ENCODE results near the gene RINT1.
"Not testable (repeated sequence)": the region's sequence is repeated elsewhere in the genome, so short reads cannot be mapped to it uniquely, and the experiment has no call there.

Gene RINT1

DNA sequence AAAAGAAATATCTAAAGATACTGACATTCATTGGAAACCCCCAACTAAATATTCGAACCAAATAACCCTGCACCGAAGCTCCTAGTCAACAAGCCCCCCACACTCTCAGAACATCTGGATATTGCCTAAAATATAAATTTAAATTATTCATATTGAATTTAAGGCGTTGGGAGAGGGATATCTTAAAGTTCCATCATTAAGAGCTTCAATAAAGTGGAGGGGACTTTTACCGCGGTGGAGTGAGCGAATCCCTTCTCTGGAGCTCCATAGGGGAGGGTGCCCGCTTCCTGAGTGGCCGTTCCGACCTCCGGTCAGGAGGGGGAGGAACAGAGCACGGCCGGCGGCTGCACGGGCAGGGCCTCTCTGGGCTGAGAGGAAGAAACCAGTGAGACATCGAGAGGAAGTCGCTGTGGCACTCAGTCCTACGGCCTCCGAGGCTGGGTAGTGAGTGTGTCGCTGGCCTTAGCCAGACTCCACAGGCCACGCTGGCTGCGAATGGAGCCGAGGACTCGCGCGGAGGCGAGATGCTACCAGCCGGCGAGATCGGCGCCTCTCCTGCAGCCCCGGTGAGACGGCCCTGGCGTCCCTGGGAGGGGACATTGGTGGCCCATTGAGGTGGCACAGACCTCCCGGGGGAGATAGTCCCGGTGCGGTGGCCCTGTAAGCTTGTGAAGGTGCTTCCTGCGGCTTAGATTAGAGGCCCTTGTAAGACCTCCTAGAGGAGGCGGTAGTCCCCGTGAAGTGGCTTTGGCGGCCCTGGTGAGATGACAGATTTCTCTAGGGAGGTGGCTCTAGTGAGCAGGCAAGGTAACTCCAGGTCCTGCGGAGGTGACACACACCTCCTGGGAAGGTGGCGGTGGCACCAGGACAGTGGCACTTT, at the start of gene RINT1:
Gene RINT1, plus strand, starts transcription at position 410 of the 880 bp plus-strand sequence. Its CDS starts 115 bp downstream, at position 525.
- DNase-seq (ENCODE audit: low spot score): peak; percentile 95

DNA sequence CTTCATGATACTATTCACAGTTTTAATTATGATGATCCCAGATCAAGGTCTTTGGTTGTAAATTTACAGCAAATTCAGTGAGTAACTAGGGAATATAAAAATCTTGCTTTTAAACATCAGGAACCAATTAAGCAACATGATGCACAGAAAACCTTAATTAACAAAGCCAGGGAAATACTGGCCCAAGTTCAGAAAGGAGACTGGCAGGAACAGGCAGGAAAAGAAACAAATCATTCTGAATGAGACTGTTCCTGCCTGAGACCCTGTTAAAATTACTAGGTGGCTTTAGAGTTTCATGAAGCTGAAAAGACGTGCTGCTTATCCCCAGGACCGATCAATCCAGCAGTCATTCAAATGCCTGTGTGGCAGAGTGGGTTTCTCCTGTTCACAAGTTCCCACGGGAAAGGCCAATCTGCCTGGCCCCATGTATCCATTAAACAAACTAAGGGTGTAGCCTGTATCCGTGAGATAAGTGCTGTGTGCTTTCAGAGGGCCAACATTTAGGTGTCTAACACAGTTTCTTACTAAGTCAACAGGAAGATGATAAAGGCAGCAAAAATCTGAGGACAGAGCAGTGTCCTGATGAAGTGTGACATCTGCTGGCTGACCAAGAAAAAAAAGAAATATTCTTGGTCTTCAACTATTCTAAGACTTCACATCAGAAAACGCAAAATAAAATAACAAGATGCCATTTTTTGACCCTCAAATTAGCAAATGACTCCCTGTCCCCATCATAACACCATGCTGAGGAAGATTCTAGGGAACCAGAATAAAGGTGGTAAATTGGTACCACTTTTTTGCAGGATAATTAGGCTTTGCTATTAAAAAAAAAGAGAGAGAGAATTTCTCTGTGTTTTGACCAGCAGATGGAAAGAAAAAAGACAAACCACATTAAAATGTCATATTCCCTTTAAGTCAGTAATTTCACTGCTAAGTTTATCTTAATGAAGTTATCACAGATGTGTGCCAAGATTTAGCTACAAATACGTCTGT, 44.1 kb upstream of the RINT1 start:
- no peak for DNase-seq (ENCODE audit: low spot score)

DNA sequence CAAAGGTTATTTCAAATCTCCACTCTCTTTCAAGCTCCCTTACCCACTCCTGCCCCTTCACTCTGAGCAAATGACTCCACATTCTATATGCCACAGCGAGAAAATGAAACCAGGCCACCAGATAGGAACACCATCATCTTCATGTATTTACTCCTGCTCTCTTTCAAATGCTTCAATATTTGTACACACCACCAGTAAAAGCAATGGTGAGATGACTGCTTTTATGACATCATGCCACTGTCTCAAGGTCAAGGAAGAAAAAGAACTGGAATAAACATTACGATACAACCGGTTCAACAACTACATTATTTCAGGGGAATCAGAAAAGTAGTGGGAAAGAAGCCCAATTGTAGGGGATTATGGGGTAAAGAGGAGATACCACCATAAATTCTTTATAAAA, 42.6 kb upstream of the RINT1 start:
- no peak for DNase-seq (ENCODE audit: low spot score)

DNA sequence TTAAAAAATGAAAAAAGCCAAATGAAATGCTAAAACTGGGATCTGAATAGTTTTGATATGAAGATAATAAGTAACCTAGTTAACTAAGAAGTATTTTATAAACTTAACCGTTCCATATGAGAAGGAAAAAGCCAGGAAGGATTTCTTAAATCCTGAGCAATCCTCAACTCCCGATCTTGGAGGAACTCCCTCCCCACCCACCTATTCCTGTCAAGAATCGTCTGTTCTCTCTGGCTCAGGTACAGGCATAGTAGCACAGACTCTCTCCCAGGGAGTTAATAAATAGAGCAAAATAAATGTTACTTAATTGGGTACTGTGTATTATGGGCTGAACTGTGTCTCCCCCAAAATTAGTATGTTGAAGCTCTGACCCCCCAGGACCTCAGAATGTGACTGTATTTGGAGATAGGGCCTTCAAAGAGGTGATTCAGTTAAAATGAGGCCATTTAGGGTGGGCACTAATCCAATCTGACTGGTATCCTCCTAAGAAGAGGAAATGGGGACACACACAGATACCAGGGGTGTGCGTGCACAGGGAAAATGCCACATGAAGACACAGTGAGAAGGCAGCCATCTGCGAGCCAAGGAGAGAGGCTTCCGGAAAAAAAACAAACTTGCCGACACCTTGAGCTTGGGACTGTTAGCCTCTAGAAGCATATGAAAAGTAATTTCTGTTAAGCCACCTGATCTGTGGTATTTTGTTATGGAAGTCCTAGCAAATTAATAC, 38.6 kb upstream of the RINT1 start:
- DNase-seq (ENCODE audit: low spot score): no peak

DNA sequence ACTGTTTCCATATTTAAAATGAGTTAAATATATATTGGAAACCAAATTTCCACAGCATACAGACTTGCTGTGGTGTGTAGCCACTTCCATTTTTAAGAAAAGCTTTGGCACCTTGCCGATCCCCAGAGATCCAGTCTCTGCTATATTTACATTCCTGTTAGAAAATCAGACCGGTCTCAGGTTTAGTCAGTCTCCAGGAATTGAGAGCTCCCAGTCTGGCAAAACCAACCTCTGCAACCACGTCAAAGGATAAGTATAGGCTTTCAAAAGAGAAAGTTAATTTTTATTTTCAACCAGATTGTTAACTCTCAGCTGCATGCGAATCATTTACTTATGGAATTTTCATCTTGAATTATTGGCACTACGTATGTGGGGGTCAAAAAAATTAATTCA, 38.1 kb upstream of the RINT1 start:
- DNase-seq (ENCODE audit: low spot score): no peak

DNA sequence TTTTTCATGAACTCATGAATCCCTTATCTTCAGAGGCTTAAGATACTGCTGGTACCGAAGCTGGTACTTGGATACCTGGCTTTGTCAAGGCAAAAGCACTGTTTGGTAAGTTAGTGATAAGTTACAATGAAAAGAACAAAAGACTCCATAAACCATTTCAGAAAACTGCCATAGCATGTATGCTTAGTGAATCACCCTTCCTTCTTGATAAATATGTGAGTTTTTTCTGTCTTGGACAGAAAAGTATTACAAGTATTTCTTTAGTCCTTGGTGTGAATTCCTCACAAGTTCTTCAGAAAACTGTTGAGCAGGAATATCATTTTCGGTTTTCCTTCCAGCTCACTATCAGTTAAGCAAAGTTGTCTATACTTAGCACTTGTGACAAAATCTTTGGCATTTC, 35.5 kb upstream of the RINT1 start:
- DNase-seq (ENCODE audit: low spot score): no peak

DNA sequence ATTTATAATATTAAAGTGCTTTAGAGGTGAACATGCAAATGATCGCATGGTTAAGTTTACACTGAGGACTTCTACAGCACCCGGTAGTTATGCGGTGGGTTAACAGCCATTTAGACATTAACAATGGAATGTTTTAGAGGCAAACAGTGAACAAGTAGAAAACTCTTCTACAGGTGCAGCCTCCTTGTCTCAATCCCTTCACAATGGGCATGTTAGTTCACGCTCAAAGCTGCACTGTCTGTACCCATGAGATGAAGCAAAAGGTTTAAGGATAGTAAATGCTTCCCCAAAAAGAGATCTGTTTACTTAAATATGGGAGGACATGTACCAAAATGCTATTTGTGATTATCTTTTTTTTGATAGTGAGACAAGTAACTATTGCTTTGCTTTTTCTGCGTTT, 35.0 kb upstream of the RINT1 start:
- no peak for DNase-seq (ENCODE audit: low spot score)

DNA sequence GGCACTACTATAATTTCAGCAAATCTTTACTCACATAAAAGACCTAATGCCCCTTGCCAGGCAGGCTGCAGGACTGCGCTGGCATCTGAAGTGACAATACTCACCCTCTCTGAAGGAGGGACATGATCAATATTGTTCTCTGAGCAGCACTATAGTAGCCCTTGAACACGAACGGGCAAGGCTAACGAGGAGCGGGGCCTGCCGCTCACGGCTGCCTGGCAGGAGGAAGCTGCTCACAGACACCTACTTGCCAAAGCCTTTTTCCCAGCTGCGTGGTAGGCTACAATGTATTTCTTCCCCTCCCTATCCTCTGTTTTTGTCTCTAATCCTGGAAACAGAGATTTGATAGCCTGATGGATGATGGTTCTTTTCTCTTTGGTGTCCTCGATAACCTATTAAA, 29.8 kb upstream of the RINT1 start:
- DNase-seq (ENCODE audit: low spot score): no peak

DNA sequence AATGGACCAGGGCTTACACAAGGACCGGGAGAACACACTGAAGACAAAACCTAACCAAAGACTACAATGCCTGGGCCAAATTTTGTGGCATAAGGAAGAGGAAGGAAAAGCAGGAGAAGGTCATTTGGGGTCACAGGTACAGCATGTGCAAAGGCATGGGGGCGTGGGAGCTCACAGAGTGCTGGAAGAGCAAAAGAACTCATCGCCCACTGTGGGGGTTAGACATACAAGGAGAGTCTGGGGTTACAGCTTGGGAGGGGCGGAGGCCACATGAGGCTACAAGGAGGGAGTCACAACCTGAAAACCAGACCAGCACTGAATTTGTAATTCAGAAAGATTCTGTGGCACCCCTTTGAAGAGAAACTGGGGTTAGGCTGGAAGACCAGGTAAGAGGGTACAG, 19.6 kb upstream of the RINT1 start:
- no peak for DNase-seq (ENCODE audit: low spot score)

DNA sequence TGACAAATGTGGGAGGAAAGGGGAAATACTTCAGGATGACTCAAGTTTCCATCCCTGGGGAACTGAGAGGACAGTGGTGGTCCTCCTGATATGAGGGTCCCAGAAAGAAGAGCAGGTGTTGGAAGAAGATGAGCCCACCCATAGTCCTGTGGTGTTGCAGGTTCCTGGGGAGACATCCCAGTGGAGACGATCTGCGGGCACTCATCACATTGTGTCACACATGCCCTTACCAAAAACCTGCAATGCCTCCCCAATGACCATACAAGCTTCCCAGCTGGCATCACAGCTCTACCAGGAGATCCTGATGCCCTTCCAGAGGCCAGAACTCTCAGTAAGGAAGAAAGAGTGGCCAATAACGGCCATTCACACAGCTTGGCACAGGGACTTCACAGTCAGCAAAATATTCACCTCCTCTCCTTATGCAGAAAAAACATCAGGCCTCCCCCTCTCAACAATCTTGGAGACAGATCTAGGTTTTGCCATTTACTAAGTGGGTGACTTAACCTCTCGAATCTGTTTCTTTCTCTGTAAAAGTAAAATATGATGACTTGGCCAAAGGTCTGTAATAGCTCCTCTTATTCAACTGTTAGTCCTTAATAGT, 19.0 kb upstream of the RINT1 start:
- DNase-seq (ENCODE audit: low spot score): no peak

DNA sequence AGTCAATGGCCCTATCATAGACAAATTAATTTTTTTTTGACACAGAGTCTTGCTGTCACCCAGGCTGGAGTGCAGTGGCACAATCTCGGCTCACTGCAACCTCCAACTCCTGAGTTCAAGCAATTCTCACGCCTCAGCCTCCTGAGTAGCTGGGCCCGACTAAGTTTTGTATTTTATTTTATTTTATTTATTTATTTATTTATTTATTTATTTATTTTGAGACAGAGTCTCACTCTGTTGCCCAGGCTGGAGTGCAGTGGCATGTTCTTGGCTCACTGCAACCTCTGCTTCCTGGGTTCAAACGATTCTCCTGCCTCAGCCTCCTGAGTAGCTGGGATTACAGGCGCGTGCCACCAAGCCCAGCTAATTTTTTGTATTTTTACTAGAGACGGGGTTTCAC, 16.4 kb upstream of the RINT1 start:
- DNase-seq (ENCODE audit: low spot score): not testable (repeated sequence)

DNA sequence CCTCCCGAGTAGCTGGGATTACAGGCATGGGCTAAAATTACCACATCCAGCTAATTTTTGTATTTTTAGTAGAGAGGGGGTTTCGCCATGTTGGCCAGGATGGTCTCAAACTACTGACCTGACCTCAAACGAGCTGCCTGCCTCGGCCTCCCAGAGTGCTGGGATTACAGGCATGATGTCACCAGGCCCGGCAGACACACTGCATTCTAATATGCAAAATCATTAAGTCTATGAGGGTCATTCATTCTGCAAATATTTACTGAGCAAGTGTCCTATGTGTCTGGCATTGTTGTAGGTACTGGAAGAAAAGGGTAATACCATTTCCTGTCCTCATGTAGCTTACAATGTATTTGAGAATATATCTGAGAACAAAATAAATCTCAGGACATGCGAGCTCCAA, 12.6 kb upstream of the RINT1 start:
- no peak for DNase-seq (ENCODE audit: low spot score)

DNA sequence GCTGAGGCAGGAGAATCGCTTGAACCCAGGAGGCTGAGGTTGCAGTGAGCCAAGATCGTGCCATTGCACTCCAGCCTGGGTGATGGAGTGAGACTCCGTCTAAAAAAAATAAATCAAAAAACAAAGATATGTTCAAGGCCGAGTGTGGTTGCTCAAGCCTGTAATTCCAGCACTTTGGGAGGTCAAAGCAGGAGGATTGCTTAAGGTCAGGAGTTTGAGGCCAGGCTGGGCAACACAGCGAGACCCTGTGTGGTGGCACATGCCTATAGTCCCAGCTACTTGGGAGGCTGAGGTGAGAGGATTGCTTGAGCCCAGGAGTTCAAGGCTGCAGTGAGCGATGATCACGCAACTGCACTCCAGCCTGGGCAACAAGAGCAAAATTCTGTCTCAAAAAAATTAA, 11.4 kb upstream of the RINT1 start:
- not testable (repeated sequence) for DNase-seq (ENCODE audit: low spot score)

DNA sequence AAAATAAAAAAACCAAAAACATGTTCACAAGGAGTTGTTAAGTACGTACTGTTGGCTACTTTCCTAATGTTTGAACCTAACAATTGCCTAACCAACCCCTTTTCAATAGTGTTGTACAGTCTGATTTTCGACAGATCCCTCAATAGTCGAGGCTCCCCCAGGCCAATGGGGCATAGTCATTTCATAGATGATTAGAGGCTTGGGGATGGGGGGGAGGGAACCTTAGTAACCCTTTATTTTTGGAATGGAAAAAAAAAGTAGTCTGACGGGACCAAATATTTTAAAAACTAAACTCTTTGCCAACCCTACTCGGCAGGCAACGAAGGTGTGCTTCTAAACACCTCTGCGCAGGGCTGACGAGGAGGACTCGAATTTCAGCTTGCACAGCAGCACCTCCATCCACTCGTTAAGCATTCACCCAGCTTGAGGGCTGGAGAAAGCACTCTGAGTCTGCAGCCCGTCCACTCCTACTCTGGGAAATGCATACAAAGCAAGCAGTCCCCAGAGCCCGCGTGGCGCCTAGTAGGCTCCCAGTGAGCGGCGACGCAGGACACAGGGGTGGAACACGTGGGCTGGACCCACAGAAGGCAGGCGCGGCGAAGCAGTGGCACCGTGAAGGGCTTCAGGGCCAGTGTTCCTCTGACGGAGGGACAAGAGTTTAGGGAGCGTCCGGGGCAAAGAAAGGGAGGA, 10.8 kb upstream of the RINT1 start:
- DNase-seq (ENCODE audit: low spot score): peak; percentile 51

DNA sequence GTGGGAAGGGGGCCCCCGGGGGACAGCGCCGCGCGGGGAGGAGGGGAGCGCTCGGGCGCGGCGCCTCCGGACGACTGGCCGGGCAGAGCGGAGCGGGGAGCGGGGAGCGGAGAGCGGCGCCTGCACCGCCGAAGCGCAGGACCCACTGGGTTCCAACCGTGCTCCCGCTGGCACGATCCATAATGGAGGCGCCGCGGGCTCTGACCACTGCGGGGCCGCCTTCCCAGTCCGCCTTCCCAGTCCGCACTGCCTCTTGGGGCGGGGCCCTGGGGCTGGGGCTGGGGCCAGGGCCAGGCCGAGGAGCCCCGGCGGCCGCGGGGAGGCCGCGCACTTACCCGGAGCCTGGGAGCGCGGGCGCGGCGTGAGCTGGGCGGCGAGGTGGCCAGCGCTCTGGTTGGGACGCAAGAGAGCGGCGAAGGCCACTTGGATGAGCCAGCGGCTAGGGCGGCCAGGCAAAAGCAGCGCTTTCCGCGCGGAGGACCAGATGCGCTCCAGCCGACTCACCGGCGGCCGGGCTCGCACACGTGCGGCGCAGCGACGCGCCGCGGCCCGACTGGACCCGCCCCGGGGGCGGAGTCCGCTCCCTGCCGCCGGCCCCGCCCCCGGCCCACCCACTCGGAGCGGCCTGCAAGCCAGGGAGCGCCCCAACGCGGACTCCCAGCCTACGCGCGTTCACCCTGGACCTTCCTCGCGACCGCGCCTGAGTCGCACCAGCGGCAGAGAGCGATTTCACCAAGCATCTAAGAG, 10.1 kb upstream of the RINT1 start, which contains the start of gene PUS7:
Gene PUS7, minus strand, starts transcription at position 555 of the 747 bp plus-strand sequence. CDS start 13,759 bp downstream, outside the sequence.
- peak; percentile 90 for DNase-seq (ENCODE audit: low spot score)

DNA sequence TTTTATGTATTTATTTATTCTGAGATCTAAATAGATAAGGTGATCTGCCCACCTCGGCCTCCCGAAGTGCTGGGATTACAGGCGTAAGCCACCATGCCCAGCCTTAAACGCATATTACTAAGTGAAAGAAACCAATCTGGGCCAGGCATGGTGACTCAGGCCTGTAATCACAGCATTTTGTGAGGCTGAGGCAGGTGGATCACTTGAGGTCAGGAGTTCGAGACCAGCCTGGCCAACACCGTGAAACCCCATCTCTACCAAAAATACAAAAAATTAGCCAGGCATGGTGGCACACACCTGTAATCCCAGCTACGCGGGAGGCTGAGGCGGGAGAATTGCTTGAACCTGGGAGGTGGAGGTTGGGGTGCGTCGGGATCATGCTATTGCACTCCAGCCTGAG, 7.6 kb upstream of the RINT1 start:
- DNase-seq (ENCODE audit: low spot score): not testable (repeated sequence)

DNA sequence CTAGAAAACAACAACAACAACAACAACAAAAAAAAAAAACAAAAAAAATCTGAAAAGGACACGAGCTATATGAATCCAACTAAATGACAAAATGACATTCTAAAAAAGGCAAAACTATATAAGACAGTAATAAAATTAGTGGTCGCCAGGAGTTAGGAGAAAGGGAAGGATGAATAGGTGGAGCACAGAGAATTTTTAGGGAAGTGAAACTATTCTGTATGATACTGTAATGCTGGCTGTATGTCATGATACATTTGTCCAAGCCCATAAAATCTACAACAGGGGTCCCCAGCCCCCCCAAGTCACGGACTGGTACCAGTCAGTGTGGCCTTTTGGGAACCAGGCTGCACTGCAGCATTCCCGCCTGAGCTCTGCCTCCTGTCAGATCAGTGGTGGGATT, 7.2 kb upstream of the RINT1 start:
- no peak for DNase-seq (ENCODE audit: low spot score)

DNA sequence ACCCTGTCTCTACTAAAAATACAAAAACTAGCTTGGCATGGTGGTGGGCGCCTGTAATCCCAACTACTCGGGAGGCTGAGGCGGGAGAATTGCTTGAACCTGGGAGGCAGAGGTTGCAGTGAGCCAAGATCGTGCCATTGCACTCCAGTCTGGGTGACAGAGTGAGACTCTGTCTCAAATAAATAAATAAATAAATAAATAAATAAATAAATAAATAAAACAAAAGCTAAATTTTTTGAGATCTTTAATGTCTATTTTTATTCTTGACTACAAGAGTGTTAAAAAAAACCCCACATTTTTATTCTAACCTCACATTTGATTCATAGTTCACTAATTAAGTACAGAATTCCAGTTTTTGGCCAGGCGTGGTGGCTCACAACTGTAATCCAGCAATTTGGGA, 4.3 kb upstream of the RINT1 start:
- DNase-seq (ENCODE audit: low spot score): not testable (repeated sequence)

DNA sequence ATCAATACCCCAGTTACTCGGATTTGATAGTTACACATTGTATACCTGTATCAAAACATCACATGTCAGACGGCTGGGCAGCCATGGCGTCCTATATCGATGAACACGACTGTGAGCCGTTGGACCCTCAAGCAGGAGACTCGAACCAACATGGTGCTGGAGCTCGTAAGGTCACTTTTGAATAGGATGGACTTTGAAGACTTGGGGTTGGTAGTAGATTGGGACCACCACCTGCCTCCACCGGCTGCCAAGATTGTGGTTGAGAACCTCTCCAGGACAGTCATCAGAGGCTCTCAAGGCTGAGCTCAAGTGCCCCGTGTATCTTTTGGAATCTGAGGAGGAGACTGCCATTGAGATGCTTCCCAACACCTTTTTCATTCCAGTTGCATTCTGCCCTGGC, 1.9 kb upstream of the RINT1 start:
- no peak for DNase-seq (ENCODE audit: low spot score)

DNA sequence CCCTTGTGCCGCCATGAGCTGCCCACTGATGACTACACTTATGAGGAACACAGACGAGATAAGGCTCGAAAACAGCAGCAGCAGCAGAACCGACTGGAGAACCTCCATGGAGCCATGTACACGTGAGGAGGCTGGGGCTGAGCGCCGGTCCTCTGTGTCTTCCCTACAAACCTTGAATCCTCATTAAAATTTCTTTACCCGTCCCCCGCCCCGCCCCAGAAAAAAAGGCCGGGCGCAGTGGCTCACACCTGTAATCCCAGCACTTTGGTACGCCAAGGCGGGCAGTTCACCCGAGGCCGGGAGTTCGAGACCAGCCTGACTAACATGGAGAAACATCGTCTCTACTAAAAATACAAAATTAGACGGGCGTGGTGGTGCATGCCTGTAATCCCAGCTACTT, 1.5 kb upstream of the RINT1 start:
- DNase-seq (ENCODE audit: low spot score): no peak

All from activated CD4-positive, alpha-beta T cell treated with anti-CD3 and anti-CD28 coated beads, Interleukin-2, Interleukin-4, amounts not matched to agents 100 ng/mL and 50 ng/mL, durations not matched to agents 16 hours and 8 hours (primary cell).